Right lobe of liver (tissue), 6 donors: ENCODE data around the gene KLHL7. TPM values are rescaled to one million over a fixed set of nuclear protein-coding genes. Genes with fewer than 3 reads are reported as not detected.

Experiments
- ATAC-seq, 4 donors: fragments of 200-7000 bp; cut with Tn5 transposase; one replicate each; pipeline ENCODE4 v1.9.1; 2020; ENCODE audit warnings: mild to moderate bottlenecking in 4 of 4, moderate library complexity in 4 of 4
- DNase-seq, 3 donors: peaks; one replicate each; pipeline ENCODE4 v3.0.0-alpha.2; 2020
- H3K27ac ChIP-seq, 3 donors: fragments of 200-600 bp; one replicate each; pipeline ENCODE4 v1.8.0; 2022
- H3K27me3 ChIP-seq, 2 donors: fragments of 200-600 bp; one replicate each; pipeline ENCODE4 v1.8.0; 2022
- H3K36me3 ChIP-seq, 4 donors: fragments of 200-600 bp; sonication (generic) in 1 of 4; one replicate each; pipeline versions ENCODE4 v1.5.1 to v1.8.0; 2017 to 2022; ENCODE audit warnings: control low read depth in 1 of 4
- H3K4me1 ChIP-seq, 4 donors: fragments of 200-600 bp; sonication (generic) in 1 of 4; one replicate each; pipeline versions ENCODE4 v1.5.1 to v1.8.0; 2017 to 2022; ENCODE audit warnings: control low read depth in 1 of 4
- H3K4me3 ChIP-seq, 3 donors: fragments of 200-600 bp; one replicate each; pipeline ENCODE4 v1.8.0; 2022
- H3K9me3 ChIP-seq, 4 donors: fragments of 200-600 bp; sonication (generic) in 1 of 4; one replicate each; pipeline versions ENCODE4 v1.5.1 to v1.8.0; 2017 to 2022; ENCODE audit warnings: control low read depth in 1 of 4
- POLR2A ChIP-seq: fragments of 450-650 bp; IDR thresholded peaks from one replicate; pipeline ENCODE4 v1.6.1; 2017; ENCODE audit warnings: antibody characterized with exemption, mild to moderate bottlenecking
- WGBS: methylation state at CpG from one replicate; pipeline ENCODE4 v1.1.6; 2018; ENCODE audit warnings: low coverage, low lambda C conversion rate; ENCODE audit not compliant: insufficient coverage; ENCODE audit errors: missing lambda C conversion rate; 5-methylcytosine and 5-hydroxymethylcytosine counted together
- intact Hi-C, 2 donors: fragments of 100-400 bp; cut with DNase I; formaldehyde crosslinking; loops; one replicate each; pipeline versions ENCODE4 v1.11.2 to v1.14.1; 2022
- total RNA-seq, 6 experiments: library from RNA; depleted of rRNA in 2 of 6; stranded (reverse); fragments of >200 nt in 2 of 6; fragmentation: NEBNext Ultra II Directional in 3 of 6; extraction: Animal tissue kit (Norgen Biotek cat#: 25700) in 3 of 6; gene quantifications; one replicate each; pipeline versions ENCODE4 v1.1.0 to v1.2.4, GENCODE V29; 2016 to 2023
- TF ChIP-seq, protein P1 (sequence below), 4 donors: fragments of 200-600 bp in 3 of 4; fragments of 450-650 bp in 1 of 4; IDR thresholded peaks; one replicate each; pipeline versions ENCODE4 v1.5.1 to v1.8.0; 2016 to 2022; ENCODE audit warnings: antibody characterized with exemption in 4 of 4, mild to moderate bottlenecking in 2 of 4
- donor health status: DM: no; HTN: yes; CAD: no.
- donor health status: DM: no; HTN: no; CAD: no.
- donor health status: DM: no; HTN: no; CAD: no.
- donor health status: DM: no; HTN: yes; CAD: no.
- donor health status: DM: no; HTN: yes; CAD: no.

The KLHL7 gene
- total RNA-seq, 6 experiments from 2014 or later, result 6.3 to 9.1 (median 7.5) TPM

DNA sequence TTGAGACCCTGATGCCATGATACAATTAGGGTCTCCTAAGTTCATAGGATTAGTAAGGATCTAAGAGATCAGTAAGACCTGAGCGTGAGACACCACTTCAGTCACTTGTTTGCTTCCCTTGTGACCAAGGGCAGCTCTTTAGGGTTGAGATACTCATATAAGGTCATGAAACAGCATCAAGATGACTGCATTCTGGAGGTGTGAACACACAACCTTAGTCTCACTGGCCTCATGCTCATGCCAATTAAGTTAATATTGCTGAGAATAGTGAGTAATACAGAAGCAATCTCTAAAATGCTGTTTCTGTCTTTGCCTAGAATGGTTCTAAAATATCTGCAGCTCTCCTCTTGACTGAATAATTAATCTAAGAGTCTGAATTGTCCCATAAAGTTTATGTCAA is 39.6 kb upstream of the KLHL7 start:
- Histone ChIP-seq H3K36me3 (no peaks in the 10 kb centered on the region), H3K4me1 (no peaks in the 10 kb centered on the region), H3K27me3 (no peaks in the 10 kb centered on the region), H3K27ac (no peak overlapping the region), H3K4me3 (no peak overlapping the region), H3K9me3 (no peaks in the 10 kb centered on the region)
- no peak for ATAC-seq
- TF ChIP-seq POLR2A, result no peak
- TF ChIP-seq, protein P1, sequence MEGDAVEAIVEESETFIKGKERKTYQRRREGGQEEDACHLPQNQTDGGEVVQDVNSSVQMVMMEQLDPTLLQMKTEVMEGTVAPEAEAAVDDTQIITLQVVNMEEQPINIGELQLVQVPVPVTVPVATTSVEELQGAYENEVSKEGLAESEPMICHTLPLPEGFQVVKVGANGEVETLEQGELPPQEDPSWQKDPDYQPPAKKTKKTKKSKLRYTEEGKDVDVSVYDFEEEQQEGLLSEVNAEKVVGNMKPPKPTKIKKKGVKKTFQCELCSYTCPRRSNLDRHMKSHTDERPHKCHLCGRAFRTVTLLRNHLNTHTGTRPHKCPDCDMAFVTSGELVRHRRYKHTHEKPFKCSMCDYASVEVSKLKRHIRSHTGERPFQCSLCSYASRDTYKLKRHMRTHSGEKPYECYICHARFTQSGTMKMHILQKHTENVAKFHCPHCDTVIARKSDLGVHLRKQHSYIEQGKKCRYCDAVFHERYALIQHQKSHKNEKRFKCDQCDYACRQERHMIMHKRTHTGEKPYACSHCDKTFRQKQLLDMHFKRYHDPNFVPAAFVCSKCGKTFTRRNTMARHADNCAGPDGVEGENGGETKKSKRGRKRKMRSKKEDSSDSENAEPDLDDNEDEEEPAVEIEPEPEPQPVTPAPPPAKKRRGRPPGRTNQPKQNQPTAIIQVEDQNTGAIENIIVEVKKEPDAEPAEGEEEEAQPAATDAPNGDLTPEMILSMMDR (IDR thresholded peaks at IDR 0.05), result no peak
- WGBS, result 57% methylated on average over 1 of the region's 1 CpG
- intact Hi-C loops, result no loop called here
- DNase-seq, result no peak

DNA sequence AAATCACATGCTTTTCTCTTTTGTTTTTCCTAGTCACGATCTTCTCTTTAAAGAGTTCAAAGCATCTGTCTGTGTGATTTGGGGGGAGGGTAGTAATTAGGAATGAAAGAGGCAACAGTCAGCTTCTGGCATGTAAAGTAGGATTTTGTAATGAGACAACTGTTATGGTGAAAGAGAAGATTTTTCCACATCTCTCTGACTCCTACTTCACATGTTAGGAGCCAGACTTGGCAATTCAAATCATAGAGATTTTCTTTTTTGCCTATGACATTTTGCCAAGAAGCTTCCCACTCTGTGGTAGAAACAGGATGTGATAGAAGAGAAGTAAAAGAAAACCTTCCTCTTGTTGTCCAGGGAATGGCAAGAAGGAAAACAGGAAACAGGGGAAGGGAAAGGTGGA is 38.3 kb upstream of the KLHL7 start:
- WGBS, result 67% methylated on average over 1 of the region's 1 CpG
- ATAC-seq, result no peak
- Histone ChIP-seq H3K36me3 (no peaks in the 10 kb centered on the region), H3K9me3 (no peaks in the 10 kb centered on the region), H3K4me3 (no peak overlapping the region), H3K27ac (no peak overlapping the region), H3K27me3 (no peaks in the 10 kb centered on the region), H3K4me1 (no peaks in the 10 kb centered on the region)
- DNase-seq, result no peak
- intact Hi-C loops, result no loop called here
- TF ChIP-seq POLR2A, result no peak
- TF ChIP-seq, protein P1 (IDR thresholded peaks at IDR 0.05), result no peak

DNA sequence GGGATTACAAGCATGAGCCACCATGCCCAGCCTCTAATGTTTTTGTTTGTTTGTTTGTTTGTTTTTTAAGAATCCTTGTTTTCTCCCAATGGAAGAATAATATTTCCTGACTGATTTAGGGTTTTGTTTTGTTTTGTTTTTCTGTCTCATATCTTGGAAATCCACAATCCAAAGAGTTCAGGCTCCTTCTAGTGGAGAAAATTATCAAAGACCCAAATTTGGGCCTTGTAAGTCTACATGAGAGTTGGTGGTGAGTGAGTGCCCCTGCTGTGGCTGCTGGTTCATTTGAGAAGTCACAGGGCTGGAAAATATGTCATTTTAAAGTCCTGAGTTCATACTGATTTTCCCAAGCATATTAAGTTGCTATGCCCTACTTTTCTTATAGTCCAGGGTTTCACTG is 33.5 kb upstream of the KLHL7 start:
- TF ChIP-seq POLR2A, result no peak
- TF ChIP-seq, protein P1 (IDR thresholded peaks at IDR 0.05), result peak in 1 of 4 donors; percentile 20
- Histone ChIP-seq H3K4me1 (no peaks in the 10 kb centered on the region), H3K36me3 (no peaks in the 10 kb centered on the region), H3K27ac (no peak overlapping the region), H3K9me3 (no peaks in the 10 kb centered on the region), H3K27me3 (no peaks in the 10 kb centered on the region), H3K4me3 (no peak overlapping the region)
- intact Hi-C loops, result no loop called here
- DNase-seq (no peak), ATAC-seq (no peak)

DNA sequence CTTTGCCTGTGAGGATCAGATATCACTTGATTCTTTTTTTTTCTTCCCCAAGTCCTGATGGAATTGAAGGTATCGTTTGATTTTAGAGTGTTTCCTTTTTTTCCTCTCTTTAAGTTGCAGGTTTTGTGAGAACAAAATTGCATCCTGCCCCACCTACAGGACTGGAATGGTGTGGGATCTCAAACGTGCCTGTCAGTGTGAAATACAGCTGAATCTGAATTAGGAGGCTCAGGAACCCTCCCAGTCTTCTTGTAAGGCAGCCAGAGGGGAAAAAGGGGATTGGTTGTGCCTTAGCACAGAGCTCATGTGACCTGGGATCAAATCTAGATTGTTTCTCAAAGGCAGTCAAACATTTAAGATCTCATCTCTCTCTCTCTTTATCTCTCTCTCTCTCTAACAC is 32.7 kb upstream of the KLHL7 start:
- Histone ChIP-seq H3K27me3 (no peaks in the 10 kb centered on the region), H3K36me3 (no peaks in the 10 kb centered on the region), H3K27ac (no peak overlapping the region), H3K9me3 (no peaks in the 10 kb centered on the region), H3K4me1 (no peaks in the 10 kb centered on the region), H3K4me3 (no peak overlapping the region)
- ATAC-seq, result no peak
- WGBS, result 49% methylated on average over 2 of the region's 2 CpGs
- intact Hi-C loops, result no loop called here
- no peak for TF ChIP-seq POLR2A
- TF ChIP-seq, protein P1 (IDR thresholded peaks at IDR 0.05), result no peak
- DNase-seq, result no peak
